ENCODE results near the gene ITGB7. TPM values are rescaled to one million over a fixed set of nuclear protein-coding genes. Genes with fewer than 3 reads are reported as not detected.

ITGB7 gene
- total and polyA plus RNA-seq, 2 donors (not counting 3 experiments of a cell fraction or from before 2014, with no cell fraction given): 0.17 TPM; not detected in 1

GRCh38 chr12:53201639-53202038 is 5.4 kb downstream of the ITGB7 start:
- CTCF ChIA-PET: interaction anchor here (1.0 to 1.5 kb wide), 7 partner anchors 9 to 144 kb away, joined by 3 to 8 read pairs (median 3); no protein-coding TSS in a partner anchor
- H2AFZ ChIP-seq (ENCODE audit: low read depth, low read length): no peak overlapping the region
- TF ChIP-seq, protein P1, sequence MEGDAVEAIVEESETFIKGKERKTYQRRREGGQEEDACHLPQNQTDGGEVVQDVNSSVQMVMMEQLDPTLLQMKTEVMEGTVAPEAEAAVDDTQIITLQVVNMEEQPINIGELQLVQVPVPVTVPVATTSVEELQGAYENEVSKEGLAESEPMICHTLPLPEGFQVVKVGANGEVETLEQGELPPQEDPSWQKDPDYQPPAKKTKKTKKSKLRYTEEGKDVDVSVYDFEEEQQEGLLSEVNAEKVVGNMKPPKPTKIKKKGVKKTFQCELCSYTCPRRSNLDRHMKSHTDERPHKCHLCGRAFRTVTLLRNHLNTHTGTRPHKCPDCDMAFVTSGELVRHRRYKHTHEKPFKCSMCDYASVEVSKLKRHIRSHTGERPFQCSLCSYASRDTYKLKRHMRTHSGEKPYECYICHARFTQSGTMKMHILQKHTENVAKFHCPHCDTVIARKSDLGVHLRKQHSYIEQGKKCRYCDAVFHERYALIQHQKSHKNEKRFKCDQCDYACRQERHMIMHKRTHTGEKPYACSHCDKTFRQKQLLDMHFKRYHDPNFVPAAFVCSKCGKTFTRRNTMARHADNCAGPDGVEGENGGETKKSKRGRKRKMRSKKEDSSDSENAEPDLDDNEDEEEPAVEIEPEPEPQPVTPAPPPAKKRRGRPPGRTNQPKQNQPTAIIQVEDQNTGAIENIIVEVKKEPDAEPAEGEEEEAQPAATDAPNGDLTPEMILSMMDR (IDR thresholded peaks at IDR 0.05; ENCODE audit: extremely low read depth in 1 of 2, insufficient read depth in 1 of 2, low read depth in 1 of 2, low read length in 2 of 2): no peak
- TF ChIP-seq FOS (IDR thresholded peaks at IDR 0.05; ENCODE audit: borderline replicate concordance, insufficient read depth, low read length) (no peak), MYC (IDR thresholded peaks at IDR 0.05; ENCODE audit: low read depth, low read length) (no peak), JUN (IDR thresholded peaks at IDR 0.05; ENCODE audit: borderline replicate concordance, insufficient read depth, insufficient read length, low read depth) (no peak), EZH2 (IDR thresholded peaks at IDR 0.05; ENCODE audit: borderline replicate concordance, low read depth, low read length, severe bottlenecking) (no peak), GATA2 (IDR thresholded peaks at IDR 0.05; ENCODE audit: insufficient read depth, insufficient read length, low read depth, low read length) (no peak), POLR2A (IDR thresholded peaks at IDR 0.05; ENCODE audit: low read depth, low read length) (no peak), POLR2AphosphoS5 (IDR thresholded peaks at IDR 0.05; ENCODE audit: insufficient read depth, low read depth, low read length) (no peak)
- TF ChIP-seq, protein P2, sequence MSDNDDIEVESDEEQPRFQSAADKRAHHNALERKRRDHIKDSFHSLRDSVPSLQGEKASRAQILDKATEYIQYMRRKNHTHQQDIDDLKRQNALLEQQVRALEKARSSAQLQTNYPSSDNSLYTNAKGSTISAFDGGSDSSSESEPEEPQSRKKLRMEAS (IDR thresholded peaks at IDR 0.05; ENCODE audit: insufficient read depth, insufficient read length): no peak
- no peaks in the 10 kb centered on the region for H3K79me2 ChIP-seq (ENCODE audit: control insufficient read depth, insufficient read depth, low read length)
- FAIRE-seq (no peak), DNase-seq (ENCODE audit: low read depth, low spot score) (no peak)
- H3K27ac ChIP-seq (ENCODE audit: insufficient read depth, low read depth, low read length): no peak overlapping the region
- H3K9me1 ChIP-seq (replicated peaks; ENCODE audit: control insufficient read depth, extremely low read depth, insufficient read depth, low read length): no peaks in the 10 kb centered on the region
- peaks cover 0 to 2% of the 10 kb centered on the region in 2 experiments for H3K27me3 ChIP-seq (ENCODE audit: control insufficient read depth in 2 of 2, insufficient read depth in 2 of 2, low read length in 2 of 2)
- intact Hi-C loops (cut with micrococcal nuclease) (no loop called here), dilution Hi-C loops (cut with MboI; ENCODE audit: extremely low pct_ligation_motif_present, low sequenced_read_pairs) (no loop called here)
- no peaks in the 10 kb centered on the region for H3K9me3 ChIP-seq (replicated peaks; ENCODE audit: control insufficient read depth, insufficient read depth, low read length)
- no peak overlapping the region for H3K4me2 ChIP-seq (ENCODE audit: insufficient read depth, low read length)
- POLR2A ChIA-PET: no interaction called here
- H3K36me3 ChIP-seq (ENCODE audit: control insufficient read depth in 2 of 2, extremely low read depth in 1 of 2, insufficient read depth in 2 of 2, low read length in 2 of 2): no peaks in the 10 kb centered on the region
- BruUV-seq (replicated peaks): no TSS peak
- H4K20me1 ChIP-seq (replicated peaks; ENCODE audit: control insufficient read depth, extremely low read depth, insufficient read depth, low read length): no peaks in the 10 kb centered on the region
- H3K4me3 ChIP-seq (replicated peaks in 1 of 3; ENCODE audit: insufficient read depth in 1 of 3, low read depth in 1 of 3, low read length in 3 of 3): no peak overlapping the region
- no peak overlapping the region for H3K9ac ChIP-seq (replicated peaks; ENCODE audit: extremely low read depth, insufficient read depth, low read length)
- H3K4me1 ChIP-seq (ENCODE audit: control insufficient read depth, extremely low read depth, insufficient read depth, low read length): peaks cover 6% of the 10 kb centered on the region

Data from endothelial cell of umbilical vein (primary cell).